ENCODE data around the gene ZNF385A. TPM values are rescaled to one million over a fixed set of nuclear protein-coding genes. Genes with fewer than 3 reads are reported as not detected.
A peak's percentile ranks its signal among the peaks of the same experiment; 100 is the strongest.

Gene ZNF385A
- total RNA-seq, 2 donors from 2014 or later = 1.1 to 1.5 TPM

- H3K4me3 Mint-ChIP-seq = no peak overlapping the region
- ATAC-seq = no peak
These were observed 14.9 kb downstream of the ZNF385A start for GRCh38 chr12:54369597-54370131.

GRCh38 chr12:54368709-54369596, 15.6 kb downstream of the ZNF385A start:
- Mint-ChIP-seq H3K4me3 (no peak overlapping the region), H3K4me1 (ENCODE audit: low read depth in 2 of 2) (peaks cover 34 to 41% of the 10 kb centered on the region in 2 donors), H3K9me3 (no peaks in the 10 kb centered on the region), H3K27me3 (no peaks in the 10 kb centered on the region), H3K27ac (peak overlapping the region in 1 of 2 donors; percentile 2), H3K36me3 (peaks cover 4% of the 10 kb centered on the region)
- ATAC-seq (peak; percentile 76 to 79), DNase-seq (ENCODE audit: low spot score) (peak; percentile 86)

More at GRCh38 chr12:54369597-54370131, 14.9 kb downstream of the ZNF385A start:
- no peaks in the 10 kb centered on the region for H3K27me3 Mint-ChIP-seq
- H3K4me1 Mint-ChIP-seq (ENCODE audit: low read depth in 2 of 2) = peaks cover 27 to 34% of the 10 kb centered on the region in 2 donors
- H3K9me3 Mint-ChIP-seq = no peaks in the 10 kb centered on the region
- DNase-seq (ENCODE audit: low spot score) = peak; percentile 59
- no peaks in the 10 kb centered on the region for H3K36me3 Mint-ChIP-seq
- peak overlapping the region in 1 of 2 donors; percentile 2 for H3K27ac Mint-ChIP-seq

GRCh38 chr12:54368025-54368708, 16.4 kb downstream of the ZNF385A start:
- peak in 1 of 2 donors; percentile 1 for ATAC-seq
- H3K36me3 Mint-ChIP-seq = peaks cover 6% of the 10 kb centered on the region
- H3K27ac Mint-ChIP-seq = peak overlapping the region in 1 of 2 donors; percentile 2
- no peak overlapping the region for H3K4me3 Mint-ChIP-seq
- H3K27me3 Mint-ChIP-seq = no peaks in the 10 kb centered on the region
- peaks cover 42 to 48% of the 10 kb centered on the region in 2 donors for H3K4me1 Mint-ChIP-seq (ENCODE audit: low read depth in 2 of 2)
- H3K9me3 Mint-ChIP-seq = no peaks in the 10 kb centered on the region
- no peak for DNase-seq (ENCODE audit: low spot score)

- H3K27ac Mint-ChIP-seq = peak within 1 kb of the TSS; percentile 86 to 98
- ATAC-seq (peak; percentile 87 to 89), DNase-seq (ENCODE audit: low spot score) (peak; percentile 85)
- H3K9me3 Mint-ChIP-seq = no peaks in the 10 kb centered on the region
- no peaks in the 10 kb centered on the region for H3K27me3 Mint-ChIP-seq
- H3K4me1 Mint-ChIP-seq (ENCODE audit: low read depth in 2 of 2) = peaks cover 50 to 55% of the 10 kb centered on the region in 2 donors
- H3K4me3 Mint-ChIP-seq = peak within 1 kb of the TSS; percentile 96
- peaks cover 6% of the 10 kb centered on the region for H3K36me3 Mint-ChIP-seq
These were observed 20.1 kb downstream of the ZNF385A start, which contains the start of gene GPR84 for GRCh38 chr12:54364413-54364812. TSS of gene GPR84 (minus strand) at chr12:54364486. CDS start at chr12:54363851, 635 bp downstream.

- Mint-ChIP-seq H3K36me3 (peaks cover 6% of the 10 kb centered on the region), H3K9me3 (no peaks in the 10 kb centered on the region), H3K4me1 (ENCODE audit: low read depth in 2 of 2) (peaks cover 44 to 47% of the 10 kb centered on the region in 2 donors), H3K4me3 (peak overlapping the region; percentile 96), H3K27me3 (no peaks in the 10 kb centered on the region), H3K27ac (peak overlapping the region; percentile 86 to 98)
- ATAC-seq = no peak
- DNase-seq (ENCODE audit: low spot score) = no peak
These were observed 20.9 kb downstream of the ZNF385A start for GRCh38 chr12:54363618-54364017.

GRCh38 chr12:54363047-54363446, 21.5 kb downstream of the ZNF385A start:
- peak overlapping the region; percentile 86 to 98 for H3K27ac Mint-ChIP-seq
- DNase-seq (ENCODE audit: low spot score) (no peak), ATAC-seq (no peak)
- H3K27me3 Mint-ChIP-seq = no peaks in the 10 kb centered on the region
- H3K4me3 Mint-ChIP-seq = peak overlapping the region; percentile 96
- peaks cover 6% of the 10 kb centered on the region for H3K36me3 Mint-ChIP-seq
- H3K4me1 Mint-ChIP-seq (ENCODE audit: low read depth in 2 of 2) = peaks cover 38 to 41% of the 10 kb centered on the region in 2 donors
- no peaks in the 10 kb centered on the region for H3K9me3 Mint-ChIP-seq

- Mint-ChIP-seq H3K4me3 (no peak overlapping the region), H3K4me1 (ENCODE audit: low read depth in 2 of 2) (peaks cover 34 to 39% of the 10 kb centered on the region in 2 donors), H3K36me3 (peaks cover 6% of the 10 kb centered on the region), H3K9me3 (no peaks in the 10 kb centered on the region), H3K27ac (no peak overlapping the region), H3K27me3 (no peaks in the 10 kb centered on the region)
- ATAC-seq (no peak), DNase-seq (ENCODE audit: low spot score) (no peak)
These were observed 23.6 kb downstream of the ZNF385A start for GRCh38 chr12:54360717-54361456.

GRCh38 chr12:54359762-54360351, 24.7 kb downstream of the ZNF385A start:
- Mint-ChIP-seq H3K4me3 (no peak overlapping the region), H3K9me3 (no peaks in the 10 kb centered on the region), H3K36me3 (peaks cover 6% of the 10 kb centered on the region), H3K27ac (no peak overlapping the region), H3K4me1 (ENCODE audit: low read depth in 2 of 2) (peaks cover 32 to 41% of the 10 kb centered on the region in 2 donors), H3K27me3 (no peaks in the 10 kb centered on the region)
- DNase-seq (ENCODE audit: low spot score) (no peak), ATAC-seq (no peak)

- Mint-ChIP-seq H3K9me3 (no peaks in the 10 kb centered on the region), H3K4me1 (ENCODE audit: low read depth in 2 of 2) (peaks cover 24 to 37% of the 10 kb centered on the region in 2 donors), H3K27me3 (no peaks in the 10 kb centered on the region), H3K36me3 (peaks cover 4% of the 10 kb centered on the region), H3K27ac (no peak overlapping the region), H3K4me3 (no peak overlapping the region)
- peak; percentile 95 for DNase-seq (ENCODE audit: low spot score)
- ATAC-seq = peak; percentile 97
These were observed 25.4 kb downstream of the ZNF385A start for GRCh38 chr12:54358945-54359761.

GRCh38 chr12:54358191-54358944, 26.2 kb downstream of the ZNF385A start:
- no peak for ATAC-seq
- Mint-ChIP-seq H3K36me3 (no peaks in the 10 kb centered on the region), H3K9me3 (no peaks in the 10 kb centered on the region), H3K27ac (no peak overlapping the region), H3K27me3 (no peaks in the 10 kb centered on the region), H3K4me1 (ENCODE audit: low read depth in 2 of 2) (peaks cover 17 to 30% of the 10 kb centered on the region in 2 donors), H3K4me3 (no peak overlapping the region)
- no peak for DNase-seq (ENCODE audit: low spot score)

GRCh38 chr12:54357506-54358190, 26.9 kb downstream of the ZNF385A start:
- H3K27me3 Mint-ChIP-seq = no peaks in the 10 kb centered on the region
- peaks cover 9 to 25% of the 10 kb centered on the region in 2 donors for H3K4me1 Mint-ChIP-seq (ENCODE audit: low read depth in 2 of 2)
- H3K4me3 Mint-ChIP-seq = no peak overlapping the region
- no peak overlapping the region for H3K27ac Mint-ChIP-seq
- no peaks in the 10 kb centered on the region for H3K36me3 Mint-ChIP-seq
- ATAC-seq (no peak), DNase-seq (ENCODE audit: low spot score) (no peak)
- H3K9me3 Mint-ChIP-seq = no peaks in the 10 kb centered on the region

All from natural killer cell treated with Interleukin-12 subunit alpha and Interleukin-12 subunit beta and Interleukin-15 and Interleukin-18, amount 100 ng/mL, for 72 hours (primary cell).